IMR-90 (cell line): Measurements from ENCODE around the gene DGKB. TPM values are rescaled to one million over a fixed set of nuclear protein-coding genes. Genes with fewer than 3 reads are reported as not detected.

Source experiments
- ATAC-seq: fragments of 200-7000 bp; cut with Tn5 transposase; 2 replicates; pipeline ENCODE4 v1.9.1; 2020; ENCODE audit warnings: low read depth, mild to moderate bottlenecking, moderate library complexity
- BruUV-seq: library from RNA; stranded (reverse); fragments of 400-500 nt; replicated peaks from 2 replicates; lab custom pipeline; 2021; lab: Mats Ljungman, UMichigan
- CTCF ChIA-PET: fragments of 300-600 bp; formaldehyde crosslinking; extraction: SDS; loops from one replicate; lab custom pipeline; 2021; ENCODE audit warnings: antibody characterized with exemption; lab: Yijun Ruan, JAX
- POLR2A ChIA-PET: fragments of 300-600 bp; sonication (Branson Sonifier 250); formaldehyde crosslinking; loops from one replicate; lab custom pipeline; 2022; ENCODE audit warnings: antibody characterized with exemption; ENCODE audit not compliant: unreplicated experiment; lab: Charles Lee
- DNase-seq: peaks from one replicate; pipeline ENCODE4 v3.0.0; 2013
- H2AFZ ChIP-seq: replicated peaks from 2 replicates; pipeline ENCODE3; 2013; ENCODE audit warnings: low read length, mild to moderate bottlenecking; ENCODE audit not compliant: poor library complexity
- H2AK5ac ChIP-seq: 2 replicates; pipeline ENCODE4 v1.6.1; 2013; ENCODE audit warnings: low read depth, low read length, inconsistent platforms
- H2AK9ac ChIP-seq: replicated peaks from 2 replicates; pipeline ENCODE3; 2013; ENCODE audit warnings: mild to moderate bottlenecking, low read depth, low read length, moderate library complexity; ENCODE audit not compliant: poor library complexity
- H2BK120ac ChIP-seq: 2 replicates; pipeline ENCODE4 v1.6.1; 2013; ENCODE audit warnings: low read depth, low read length, inconsistent platforms
- H2BK15ac ChIP-seq: 3 replicates; pipeline ENCODE4 v1.6.1; 2013; ENCODE audit warnings: low read depth, low read length, inconsistent platforms
- H2BK20ac ChIP-seq: 2 replicates; pipeline ENCODE4 v1.6.1; 2013; ENCODE audit warnings: low read depth, mild to moderate bottlenecking, inconsistent platforms, low read length, moderate library complexity
- H2BK5ac ChIP-seq: 2 replicates; pipeline ENCODE4 v1.6.1; 2013; ENCODE audit warnings: mild to moderate bottlenecking, low read depth, low read length, inconsistent platforms; ENCODE audit not compliant: poor library complexity, severe bottlenecking
- H3K14ac ChIP-seq: replicated peaks from 2 replicates; pipeline ENCODE4 v1.6.1; 2013; ENCODE audit warnings: low read depth, low read length, inconsistent platforms
- H3K18ac ChIP-seq: 2 replicates; pipeline ENCODE4 v1.6.1; 2013; ENCODE audit warnings: low read depth, low read length, control low read depth
- H3K23ac ChIP-seq: 2 replicates; pipeline ENCODE4 v1.6.1; 2013; ENCODE audit warnings: low read depth, low read length, inconsistent platforms
- H3K27ac ChIP-seq: 2 replicates; pipeline ENCODE4 v1.5.1; 2013; ENCODE audit warnings: mild to moderate bottlenecking, control low read depth, low read length; ENCODE audit not compliant: insufficient read depth
- H3K27me3 ChIP-seq: 2 replicates; pipeline ENCODE4 v1.6.1; 2013; ENCODE audit warnings: low read length; ENCODE audit not compliant: control insufficient read depth, insufficient read depth
- H3K36me3 ChIP-seq: 2 replicates; pipeline ENCODE4 v1.6.1; 2013; ENCODE audit warnings: low read length, mixed read lengths; ENCODE audit not compliant: control insufficient read depth, insufficient read depth
- H3K4ac ChIP-seq: 2 replicates; pipeline ENCODE4 v1.6.1; 2013; ENCODE audit warnings: low read depth, low read length, inconsistent platforms
- H3K4me1 ChIP-seq: 2 replicates; pipeline ENCODE4 v1.6.1; 2013; ENCODE audit warnings: low read length, mixed read lengths; ENCODE audit not compliant: control insufficient read depth, insufficient read depth
- H3K4me2 ChIP-seq: 2 replicates; pipeline ENCODE4 v1.6.1; 2013; ENCODE audit warnings: low read depth, mild to moderate bottlenecking, control low read depth, low read length, moderate library complexity
- H3K4me3 ChIP-seq: 2 replicates; pipeline ENCODE4 v1.5.1; 2013; ENCODE audit warnings: low read depth, mild to moderate bottlenecking, control low read depth, low read length, moderate library complexity; ENCODE audit not compliant: insufficient read depth
- H3K56ac ChIP-seq: 2 replicates; pipeline ENCODE4 v1.6.1; 2013; ENCODE audit warnings: low read length, inconsistent platforms; ENCODE audit not compliant: insufficient read depth; ENCODE audit errors: extremely low read depth
- H3K79me1 ChIP-seq, 2 experiments: 2 replicates each; pipeline ENCODE4 v1.6.1; 2013; ENCODE audit warnings: low read length in 2 of 2, inconsistent platforms in 1 of 2, low read depth in 1 of 2
- H3K9ac ChIP-seq: 2 replicates; pipeline ENCODE4 v1.6.1; 2013; ENCODE audit warnings: low read depth, low read length, control low read depth
- H3K9me1 ChIP-seq: 2 replicates; pipeline ENCODE4 v1.6.1; 2013; ENCODE audit warnings: low read length, inconsistent platforms; ENCODE audit not compliant: insufficient read depth
- H3K9me3 ChIP-seq: 2 replicates; pipeline ENCODE4 v1.6.1; 2013; ENCODE audit warnings: low read length; ENCODE audit not compliant: control insufficient read depth, insufficient read depth
- H4K20me1 ChIP-seq: 2 replicates; pipeline ENCODE4 v1.6.1; 2013; ENCODE audit warnings: low read length, inconsistent platforms; ENCODE audit not compliant: insufficient read depth
- H4K5ac ChIP-seq: 2 replicates; pipeline ENCODE4 v1.6.1; 2013; ENCODE audit warnings: mild to moderate bottlenecking, low read depth, low read length, control low read depth
- H4K8ac ChIP-seq, 2 experiments: 2 replicates each; pipeline ENCODE4 v1.6.1; 2013; ENCODE audit warnings: low read depth in 2 of 2, low read length in 2 of 2, control low read depth in 1 of 2, inconsistent platforms in 1 of 2
- H4K91ac ChIP-seq: 2 replicates; pipeline ENCODE4 v1.6.1; 2013; ENCODE audit warnings: low read depth, low read length, inconsistent platforms; ENCODE audit not compliant: insufficient read depth
- BHLHE40 ChIP-seq: fragments of 150-350 bp; IDR thresholded peaks from 2 replicates; pipeline ENCODE4 v1.6.1; 2016; ENCODE audit warnings: mild to moderate bottlenecking, low read depth, low read length
- CEBPB ChIP-seq: IDR thresholded peaks from 2 replicates; pipeline ENCODE4 v1.6.1; 2012; ENCODE audit warnings: low read depth, low read length, improper control_type of control experiment
- CHD1 ChIP-seq: IDR thresholded peaks from 2 replicates; pipeline ENCODE4 v1.6.1; 2012; ENCODE audit warnings: low read depth, low read length, improper control_type of control experiment
- FOS ChIP-seq: fragments of 150-350 bp; IDR thresholded peaks from 2 replicates; pipeline ENCODE4 v1.6.1; 2016; ENCODE audit warnings: low read depth, low read length
- MAFK ChIP-seq: IDR thresholded peaks from 2 replicates; pipeline ENCODE4 v1.6.1; 2012; ENCODE audit warnings: low read depth, low read length, improper control_type of control experiment
- MXI1 ChIP-seq: IDR thresholded peaks from 2 replicates; pipeline ENCODE4 v1.6.1; 2012; ENCODE audit warnings: low read depth, mild to moderate bottlenecking, low read length, moderate library complexity, borderline replicate concordance
- NFE2L2 ChIP-seq: fragments of 150-350 bp; IDR thresholded peaks from 2 replicates; pipeline ENCODE4 v1.6.1; 2016; ENCODE audit warnings: low read depth, mild to moderate bottlenecking, low read length
- POLR2A ChIP-seq: IDR thresholded peaks from 2 replicates; pipeline ENCODE4 v1.6.1; 2012; ENCODE audit warnings: mild to moderate bottlenecking, low read depth, low read length
- RAD21 ChIP-seq: IDR thresholded peaks from 2 replicates; pipeline ENCODE4 v1.6.1; 2012; ENCODE audit warnings: low read length, improper control_type of control experiment
- RCOR1 ChIP-seq: IDR thresholded peaks from 2 replicates; pipeline ENCODE4 v1.6.1; 2012; ENCODE audit warnings: mild to moderate bottlenecking, low read length, improper control_type of control experiment; ENCODE audit not compliant: insufficient replicate concordance
- RFX5 ChIP-seq: IDR thresholded peaks from 2 replicates; pipeline ENCODE4 v1.8.0; 2012; ENCODE audit warnings: low read depth, mild to moderate bottlenecking, low read length, moderate library complexity
- SMC3 ChIP-seq: fragments of 150-350 bp; IDR thresholded peaks from 2 replicates; pipeline ENCODE4 v1.6.1; 2016; ENCODE audit warnings: low read depth, mild to moderate bottlenecking, antibody characterized with exemption, low read length, moderate library complexity
- USF2 ChIP-seq: fragments of 150-350 bp; IDR thresholded peaks from 2 replicates; pipeline ENCODE4 v1.6.1; 2017; ENCODE audit warnings: mild to moderate bottlenecking, antibody characterized with exemption, low read length, low read depth
- WGBS, 2 experiments: methylation state at CpG; one replicate each; pipeline versions ENCODE4 v1.1.5 to v1.1.7; 2013; ENCODE audit warnings: missing lambda C conversion rate in 2 of 2; ENCODE audit not compliant: insufficient read length in 1 of 2; ENCODE audit errors: extremely low coverage in 2 of 2; 5-methylcytosine and 5-hydroxymethylcytosine counted together
- dilution Hi-C: fragments of 300-500 bp; cut with HindIII; formaldehyde crosslinking; loops from one replicate; pipeline ENCODE4 v1.14.3; 2018; ENCODE audit warnings: low sequenced_read_pairs; ENCODE audit not compliant: unreplicated experiment
- in situ Hi-C: fragments of 300-500 bp; cut with MboI; formaldehyde crosslinking; loops from 3 replicates; pipeline ENCODE4 v1.14.3; 2019; ENCODE audit warnings: low sequenced_read_pairs, inconsistent platforms, mixed read lengths
- intact Hi-C: fragments of 100-400 bp; cut with micrococcal nuclease; formaldehyde crosslinking; loops from 2 replicates; pipeline ENCODE4 v1.10.0; 2022
- polyA plus RNA-seq, 3 experiments: library from polyadenylated mRNA; depleted of rRNA; stranded (reverse); fragments of >200 nt; gene quantifications; 2 replicates each; pipeline ENCODE4 v1.2.3, GENCODE V29; 2012; ENCODE audit warnings: low replicate concordance in 1 of 3
- total RNA-seq: library from RNA; depleted of rRNA; stranded (reverse); fragments of >200 nt; gene quantifications from 2 replicates; pipeline ENCODE4 v1.2.3, GENCODE V29; 2012
- TF ChIP-seq, protein P1 (sequence below): fragments of 150-350 bp; IDR thresholded peaks from 2 replicates; pipeline ENCODE4 v1.6.1; 2016; ENCODE audit warnings: low read depth, mild to moderate bottlenecking, low read length, moderate library complexity, borderline replicate concordance

The DGKB gene
- total and polyA plus RNA-seq, 2 of the 4 experiments (the other 2 are of a cell fraction) = not detected

DNA sequence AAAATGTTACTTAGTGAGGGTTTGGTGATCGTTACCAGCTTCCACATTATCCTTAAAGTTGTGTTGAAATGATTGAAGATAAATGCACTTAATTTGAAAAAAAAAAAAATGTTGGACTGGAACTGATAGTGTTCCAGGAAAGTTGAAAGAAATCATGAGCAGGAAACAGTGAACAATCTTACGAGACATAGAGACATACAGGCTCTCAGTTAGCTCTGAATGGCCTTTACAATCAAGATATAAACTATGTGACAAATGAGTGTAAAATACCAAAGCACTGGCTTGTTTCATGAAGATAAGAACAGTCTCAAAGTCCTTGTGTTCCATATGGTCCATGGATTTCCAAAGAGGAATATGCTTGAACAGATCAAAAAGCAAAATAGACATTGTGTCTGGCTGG lies 483.0 kb downstream of the DGKB start:
- Histone ChIP-seq H3K27ac (no peak overlapping the region), H4K91ac (no peak overlapping the region), H3K18ac (no peak overlapping the region), H3K23ac (no peak overlapping the region), H3K27me3 (no peaks in the 10 kb centered on the region), H3K14ac (no peak overlapping the region), H4K20me1 (no peaks in the 10 kb centered on the region), H2BK20ac (no peak overlapping the region), H2BK120ac (no peak overlapping the region), H3K79me1 (no peaks in the 10 kb centered on the region), H2BK15ac (no peak overlapping the region), H3K4me2 (no peak overlapping the region), H3K56ac (no peak overlapping the region), H3K4me1 (no peaks in the 10 kb centered on the region), H3K4ac (no peak overlapping the region), H2AK5ac (no peak overlapping the region), H2AK9ac (no peak overlapping the region), H3K36me3 (no peaks in the 10 kb centered on the region), H4K5ac (no peak overlapping the region), H3K9me1 (no peaks in the 10 kb centered on the region), H4K8ac (no peak overlapping the region), H3K9me3 (no peaks in the 10 kb centered on the region), H3K9ac (no peak overlapping the region), H2AFZ (no peak overlapping the region), H2BK5ac (no peak overlapping the region), H3K4me3 (no peak overlapping the region)
- in situ Hi-C loops = no loop called here
- no peak for TF ChIP-seq MXI1
- no peak for TF ChIP-seq RAD21
- TF ChIP-seq MAFK = no peak
- TF ChIP-seq BHLHE40 = no peak
- TF ChIP-seq NFE2L2 = no peak
- no peak for TF ChIP-seq FOS
- no peak for TF ChIP-seq RCOR1
- TF ChIP-seq, protein P1, sequence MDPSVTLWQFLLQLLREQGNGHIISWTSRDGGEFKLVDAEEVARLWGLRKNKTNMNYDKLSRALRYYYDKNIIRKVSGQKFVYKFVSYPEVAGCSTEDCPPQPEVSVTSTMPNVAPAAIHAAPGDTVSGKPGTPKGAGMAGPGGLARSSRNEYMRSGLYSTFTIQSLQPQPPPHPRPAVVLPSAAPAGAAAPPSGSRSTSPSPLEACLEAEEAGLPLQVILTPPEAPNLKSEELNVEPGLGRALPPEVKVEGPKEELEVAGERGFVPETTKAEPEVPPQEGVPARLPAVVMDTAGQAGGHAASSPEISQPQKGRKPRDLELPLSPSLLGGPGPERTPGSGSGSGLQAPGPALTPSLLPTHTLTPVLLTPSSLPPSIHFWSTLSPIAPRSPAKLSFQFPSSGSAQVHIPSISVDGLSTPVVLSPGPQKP = no peak
- TF ChIP-seq POLR2A = no peak
- TF ChIP-seq CHD1 = no peak
- no peak for TF ChIP-seq SMC3
- no peak for TF ChIP-seq USF2
- no peak for TF ChIP-seq RFX5
- TF ChIP-seq CEBPB = no peak
- ChIA-PET POLR2A (no interaction called here), CTCF (no interaction called here)
- DNase-seq (no peak), ATAC-seq (no peak)
- intact Hi-C loops = no loop called here
- no CpG with 5 or more reads among the region's 2 CpGs for WGBS, 2 experiments
- BruUV-seq = no TSS peak
- dilution Hi-C loops = no loop called here
